Cardiac muscle cell (in vitro differentiated cells and primary cell): ENCODE measurements around the gene KRT74. TPM values are rescaled to one million over a fixed set of nuclear protein-coding genes. Genes with fewer than 3 reads are reported as not detected.

Experiments used
- DNase-seq, 2 donors: peaks; one replicate each; pipeline versions ENCODE4 v3.0.0 to v3.0.0-alpha.2; 2010 to 2017; ENCODE audit warnings: low read depth in 1 of 2, low spot score in 1 of 2
- H3K27ac ChIP-seq: fragments of 200-600 bp; sonication (generic); 2 replicates; pipeline ENCODE4 v1.5.1; 2016
- H3K27me3 ChIP-seq: fragments of 200-600 bp; sonication (generic); 2 replicates; pipeline ENCODE4 v1.6.0; 2016; ENCODE audit warnings: control low read depth
- H3K36me3 ChIP-seq: fragments of 200-600 bp; sonication (generic); 2 replicates; pipeline ENCODE4 v1.5.1; 2016; ENCODE audit warnings: control low read depth
- H3K4me1 ChIP-seq: fragments of 200-600 bp; sonication (generic); 2 replicates; pipeline ENCODE4 v1.8.1; 2017; ENCODE audit warnings: low read depth, mild to moderate bottlenecking, mixed run types
- H3K4me3 ChIP-seq: fragments of 200-600 bp; sonication (generic); 2 replicates; pipeline ENCODE4 v1.5.1; 2016; ENCODE audit warnings: mild to moderate bottlenecking
- H3K9me3 ChIP-seq: fragments of 200-600 bp; sonication (generic); 2 replicates; pipeline ENCODE4 v1.5.1; 2017; ENCODE audit warnings: low read depth, mild to moderate bottlenecking, control low read depth
- polyA plus RNA-seq: library from polyadenylated mRNA; unstranded; fragments of >200 nt; fragmentation: Nextera tagmentation; extraction: Ambion mirVana; gene quantifications from 2 replicates; pipeline ENCODE4 v1.2.1, GENCODE V29; 2016
- total RNA-seq: library from RNA; depleted of rRNA; stranded (reverse); fragments of >200 nt; gene quantifications from 2 replicates; pipeline ENCODE4 v1.2.3, GENCODE V29; 2016
- TF ChIP-seq, protein P1 (sequence below): IDR thresholded peaks from 2 replicates; pipeline ENCODE4 v1.5.1; 2012; ENCODE audit warnings: low read depth, mild to moderate bottlenecking, low read length

KRT74 gene
- total and polyA plus RNA-seq, 2 experiments from 2014 or later: not detected

DNA sequence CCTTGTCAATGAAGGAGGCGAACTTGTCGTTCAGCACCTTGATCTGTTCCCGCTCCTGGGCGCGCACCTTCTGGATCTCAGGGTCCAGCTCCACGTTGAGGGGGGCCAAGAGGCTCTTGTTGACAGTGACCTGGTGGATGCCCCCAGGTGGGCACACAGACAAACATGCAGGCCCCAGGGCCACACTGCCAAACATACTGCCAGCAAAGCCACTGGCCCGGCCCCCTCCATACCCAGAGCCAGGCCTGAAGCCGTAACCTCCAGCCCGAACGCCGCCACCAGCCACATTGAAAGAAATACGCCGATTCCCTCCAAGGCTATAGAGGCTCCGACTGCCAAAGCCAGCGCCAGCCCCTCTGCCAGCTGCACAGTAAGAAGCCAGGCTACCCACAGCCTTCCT is 337 bp downstream of the KRT74 start:
- Histone ChIP-seq H3K36me3 (no peaks in the 10 kb centered on the region), H3K27ac (no peak overlapping the region), H3K27me3 (peaks cover 37% of the 10 kb centered on the region), H3K4me3 (no peak overlapping the region), H3K4me1 (no peaks in the 10 kb centered on the region), H3K9me3 (no peaks in the 10 kb centered on the region)
- TF ChIP-seq, protein P1, sequence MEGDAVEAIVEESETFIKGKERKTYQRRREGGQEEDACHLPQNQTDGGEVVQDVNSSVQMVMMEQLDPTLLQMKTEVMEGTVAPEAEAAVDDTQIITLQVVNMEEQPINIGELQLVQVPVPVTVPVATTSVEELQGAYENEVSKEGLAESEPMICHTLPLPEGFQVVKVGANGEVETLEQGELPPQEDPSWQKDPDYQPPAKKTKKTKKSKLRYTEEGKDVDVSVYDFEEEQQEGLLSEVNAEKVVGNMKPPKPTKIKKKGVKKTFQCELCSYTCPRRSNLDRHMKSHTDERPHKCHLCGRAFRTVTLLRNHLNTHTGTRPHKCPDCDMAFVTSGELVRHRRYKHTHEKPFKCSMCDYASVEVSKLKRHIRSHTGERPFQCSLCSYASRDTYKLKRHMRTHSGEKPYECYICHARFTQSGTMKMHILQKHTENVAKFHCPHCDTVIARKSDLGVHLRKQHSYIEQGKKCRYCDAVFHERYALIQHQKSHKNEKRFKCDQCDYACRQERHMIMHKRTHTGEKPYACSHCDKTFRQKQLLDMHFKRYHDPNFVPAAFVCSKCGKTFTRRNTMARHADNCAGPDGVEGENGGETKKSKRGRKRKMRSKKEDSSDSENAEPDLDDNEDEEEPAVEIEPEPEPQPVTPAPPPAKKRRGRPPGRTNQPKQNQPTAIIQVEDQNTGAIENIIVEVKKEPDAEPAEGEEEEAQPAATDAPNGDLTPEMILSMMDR: no peak
- DNase-seq: no peak

DNA sequence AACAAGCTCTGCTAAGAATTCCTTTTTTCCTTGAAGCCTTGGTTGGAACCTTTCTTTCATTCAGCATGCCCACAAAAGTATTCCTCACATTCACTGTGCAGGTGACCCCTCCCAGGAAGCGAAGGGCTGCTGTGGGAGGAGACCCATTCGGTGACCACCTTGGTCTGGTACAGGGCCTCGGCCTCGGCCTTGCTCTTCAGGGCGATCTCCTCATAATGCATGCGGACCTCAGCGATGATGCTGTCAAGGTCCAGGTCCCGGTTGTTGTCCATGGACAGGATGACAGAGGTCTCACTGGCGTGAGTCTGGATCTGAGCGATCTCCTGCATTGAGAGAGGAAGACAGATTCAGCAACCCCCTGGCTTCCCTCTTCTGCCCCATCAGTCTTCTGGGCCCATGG is 3.1 kb downstream of the KRT74 start:
- Histone ChIP-seq H3K27ac (no peak overlapping the region), H3K27me3 (peaks cover 37% of the 10 kb centered on the region), H3K4me1 (peaks cover 9% of the 10 kb centered on the region), H3K9me3 (no peaks in the 10 kb centered on the region), H3K36me3 (no peaks in the 10 kb centered on the region), H3K4me3 (no peak overlapping the region)
- no peak for DNase-seq
- TF ChIP-seq, protein P1: no peak

DNA sequence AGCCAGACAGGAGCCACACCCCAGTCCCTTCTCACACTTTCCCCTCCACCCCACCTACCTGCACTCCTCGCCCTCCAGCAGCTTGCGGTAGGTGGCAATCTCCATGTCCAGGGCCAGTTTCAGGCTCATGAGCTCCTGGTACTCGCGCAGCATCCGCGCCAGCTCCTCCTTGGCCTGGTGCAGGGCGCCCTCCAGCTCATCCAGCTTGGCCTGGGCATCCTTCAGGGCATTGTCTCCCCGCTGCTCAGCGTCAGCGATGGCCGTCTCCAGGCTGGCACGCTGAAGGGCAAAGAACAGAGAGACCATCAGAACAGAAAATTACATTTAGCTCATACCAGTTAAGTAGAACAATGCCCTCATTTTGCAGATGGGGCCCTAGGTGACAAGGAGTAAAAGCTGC is 5.5 kb downstream of the KRT74 start:
- H3K4me1 ChIP-seq: peaks cover 9% of the 10 kb centered on the region
- TF ChIP-seq, protein P1: no peak
- no peaks in the 10 kb centered on the region for H3K9me3 ChIP-seq
- H3K27ac ChIP-seq: no peak overlapping the region
- peaks cover 49% of the 10 kb centered on the region for H3K27me3 ChIP-seq
- DNase-seq: no peak
- no peaks in the 10 kb centered on the region for H3K36me3 ChIP-seq
- H3K4me3 ChIP-seq: no peak overlapping the region

DNA sequence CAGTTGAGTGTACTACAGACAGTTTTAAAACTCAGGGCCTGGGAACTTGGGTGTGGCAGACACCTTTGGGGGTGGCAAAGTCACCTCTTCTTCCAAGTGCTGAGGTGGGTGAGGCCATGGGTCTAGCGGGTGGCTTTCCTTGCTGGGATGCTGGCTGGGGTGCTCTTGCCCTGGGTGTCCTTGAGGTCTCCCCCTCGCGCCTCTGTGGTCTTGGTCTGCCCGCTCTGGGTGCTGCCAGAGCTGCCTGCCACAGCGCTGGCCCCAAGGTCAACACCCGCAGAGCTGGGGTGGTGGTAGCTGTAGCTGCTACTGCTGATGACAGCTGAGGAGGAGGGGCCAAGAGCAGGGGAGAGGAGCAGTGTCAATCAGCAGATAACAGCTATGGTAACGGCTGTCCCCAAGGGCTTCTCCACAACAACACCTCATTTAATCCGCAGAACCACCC is 6.8 kb downstream of the KRT74 start:
- Histone ChIP-seq H3K27me3 (peaks cover 48% of the 10 kb centered on the region), H3K4me1 (peaks cover 9% of the 10 kb centered on the region), H3K9me3 (no peaks in the 10 kb centered on the region), H3K27ac (no peak overlapping the region), H3K4me3 (no peak overlapping the region), H3K36me3 (no peaks in the 10 kb centered on the region)
- TF ChIP-seq, protein P1: no peak
- DNase-seq: peak; percentile 13 to 74

DNA sequence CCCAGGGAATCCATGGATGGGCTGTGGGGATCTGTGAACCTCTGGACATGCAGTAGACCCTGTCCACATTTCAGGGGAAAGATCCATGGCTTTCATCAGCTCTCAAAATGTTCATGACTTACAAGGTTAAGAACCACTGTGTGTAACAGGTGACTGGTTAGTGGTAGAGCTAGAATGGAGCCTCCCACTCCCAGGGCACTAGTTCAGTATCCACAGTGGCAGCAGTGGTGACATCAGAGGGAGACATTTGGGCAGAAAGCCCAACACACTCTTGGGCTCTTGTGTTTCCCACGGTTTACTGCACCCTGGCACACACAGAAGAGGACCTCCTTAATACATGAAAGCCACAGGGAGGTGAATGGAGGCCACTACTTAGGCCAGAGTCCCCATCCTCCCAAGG is 9.1 kb downstream of the KRT74 start:
- TF ChIP-seq, protein P1: no peak
- Histone ChIP-seq H3K36me3 (no peaks in the 10 kb centered on the region), H3K27ac (no peak overlapping the region), H3K4me1 (peaks cover 9% of the 10 kb centered on the region), H3K9me3 (no peaks in the 10 kb centered on the region), H3K4me3 (no peak overlapping the region), H3K27me3 (peaks cover 51% of the 10 kb centered on the region)
- DNase-seq: no peak
